GM23338 (cell line): Measurements from ENCODE around the gene FYN.

Source experiments
- CREB1 ChIP-seq: fragments of 250-450 bp; sonication (Bioruptor Pico); IDR thresholded peaks from 2 replicates; pipeline ENCODE4 v1.5.0; 2020; ENCODE audit warnings: low read depth, mild to moderate bottlenecking, moderate library complexity
- CTCF ChIP-seq, 2 experiments: fragments of 200-600 bp in 1 of 2; sonication (generic) in 1 of 2; conservative IDR thresholded peaks; 2 replicates each; pipeline versions ENCODE4 v1.5.1 to v1.6.1; 2016 to 2017; ENCODE audit warnings: antibody characterized with exemption in 2 of 2, low read depth in 2 of 2, mild to moderate bottlenecking in 2 of 2, moderate library complexity in 1 of 2
- ETS1 ChIP-seq: IDR thresholded peaks from 2 replicates; pipeline ENCODE4 v1.6.1; 2016; ENCODE audit warnings: antibody characterized with exemption
- EZH2 ChIP-seq: fragments of 200-600 bp; sonication (generic); IDR thresholded peaks from one replicate; pipeline ENCODE4 v1.8.0; 2017; ENCODE audit warnings: antibody characterized with exemption, mild to moderate bottlenecking, low read depth; ENCODE audit not compliant: unreplicated experiment
- EZH2phosphoT487 ChIP-seq: fragments of 200-600 bp; sonication (generic); IDR thresholded peaks from one replicate; pipeline ENCODE4 v1.8.1; 2018; ENCODE audit warnings: antibody characterized with exemption; ENCODE audit not compliant: unreplicated experiment
- JUNB ChIP-seq: IDR thresholded peaks from one replicate; pipeline ENCODE4 v1.6.1; 2016; ENCODE audit warnings: antibody characterized with exemption; ENCODE audit not compliant: unreplicated experiment
- NANOG ChIP-seq: IDR thresholded peaks from 2 replicates; pipeline ENCODE4 v1.6.1; 2016; ENCODE audit warnings: antibody characterized with exemption, borderline replicate concordance
- POLR2AphosphoS5 ChIP-seq: IDR thresholded peaks from 2 replicates; pipeline ENCODE4 v1.6.1; 2016; ENCODE audit warnings: antibody characterized with exemption, low read depth
- REST ChIP-seq: IDR thresholded peaks from one replicate; pipeline ENCODE4 v1.6.1; 2018; ENCODE audit warnings: antibody characterized with exemption; ENCODE audit not compliant: unreplicated experiment
- STAT1 ChIP-seq: IDR thresholded peaks from one replicate; pipeline ENCODE4 v1.6.1; 2016; ENCODE audit warnings: antibody characterized with exemption; ENCODE audit not compliant: unreplicated experiment
- ZNF462 ChIP-seq: fragments of 250-450 bp; sonication (Bioruptor Pico); IDR thresholded peaks from 2 replicates; pipeline ENCODE4 v1.5.0; 2020; ENCODE audit warnings: mild to moderate bottlenecking, moderate library complexity

GRCh38 chr6:111842271-111842822, 30.9 kb downstream of the FYN start:
- no peak for TF ChIP-seq CTCF (conservative IDR thresholded peaks at IDR 0.05; ENCODE audit: low read depth in 2 of 2)
- no peak for TF ChIP-seq EZH2phosphoT487
- TF ChIP-seq POLR2AphosphoS5, result no peak
- TF ChIP-seq REST, result no peak
- no peak for TF ChIP-seq EZH2
- TF ChIP-seq NANOG, result no peak
- no peak for TF ChIP-seq ZNF462 (CRISPR knock-in tag)
- no peak for TF ChIP-seq JUNB
- no peak for TF ChIP-seq ETS1
- TF ChIP-seq STAT1, result no peak
- TF ChIP-seq CREB1 (CRISPR knock-in tag), result no peak
